GM12874 (cell line): Measurements from ENCODE around the gene SLC7A4.

Experiments used
- CTCF ChIP-seq: IDR thresholded peaks from 2 replicates; pipeline ENCODE4 v1.5.1; 2011; ENCODE audit warnings: low read depth, mild to moderate bottlenecking, control low read depth, low read length, moderate library complexity; ENCODE audit not compliant: insufficient read depth

Gene SLC7A4

DNA sequence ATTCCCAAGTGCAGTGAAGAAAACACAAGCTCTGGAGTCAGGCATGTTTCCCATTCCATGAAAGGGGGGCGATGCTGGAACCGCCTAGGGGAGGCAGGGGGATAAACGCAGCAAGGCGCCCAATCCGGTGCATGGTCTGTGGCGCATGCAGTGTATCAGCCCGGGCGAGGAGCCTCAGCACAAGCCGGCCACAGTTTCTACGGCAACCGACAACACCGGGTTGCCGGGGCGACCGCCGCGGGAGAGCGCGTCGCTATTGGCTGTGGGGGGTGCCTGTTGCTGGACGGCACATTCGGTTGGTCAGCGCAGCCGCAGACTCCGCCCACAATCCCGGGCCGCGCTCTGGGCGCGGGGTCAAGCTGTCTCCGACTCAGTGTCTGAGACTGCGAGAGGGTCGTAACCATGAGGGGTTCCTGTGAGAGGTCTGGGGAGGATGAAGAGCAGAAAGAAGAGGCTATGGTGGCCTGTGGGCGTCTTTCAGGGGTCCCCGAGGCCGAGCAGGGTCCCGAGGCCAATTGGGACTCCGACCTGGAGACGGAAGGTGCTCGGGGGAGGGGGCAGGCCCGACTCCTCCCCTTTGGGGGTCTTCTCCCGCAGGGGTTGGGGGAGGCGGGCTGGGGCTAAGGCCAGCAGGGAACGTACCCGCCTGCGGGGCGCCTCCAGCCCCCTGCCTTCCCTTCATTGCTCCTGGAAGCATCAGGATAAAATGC, 13.4 kb upstream of the SLC7A4 start, which contains the start of gene LRRC74B:
Gene LRRC74B (plus strand): TSS at position 362 of the 710 bp plus-strand sequence. CDS start 41 bp downstream, at position 403.
- TF ChIP-seq CTCF: no peak

GRCh38 chr22:21044931-21045584, 12.7 kb upstream of the SLC7A4 start:
- TF ChIP-seq CTCF: no peak

GRCh38 chr22:21043860-21044535, 11.6 kb upstream of the SLC7A4 start:
- TF ChIP-seq CTCF: no peak

DNA sequence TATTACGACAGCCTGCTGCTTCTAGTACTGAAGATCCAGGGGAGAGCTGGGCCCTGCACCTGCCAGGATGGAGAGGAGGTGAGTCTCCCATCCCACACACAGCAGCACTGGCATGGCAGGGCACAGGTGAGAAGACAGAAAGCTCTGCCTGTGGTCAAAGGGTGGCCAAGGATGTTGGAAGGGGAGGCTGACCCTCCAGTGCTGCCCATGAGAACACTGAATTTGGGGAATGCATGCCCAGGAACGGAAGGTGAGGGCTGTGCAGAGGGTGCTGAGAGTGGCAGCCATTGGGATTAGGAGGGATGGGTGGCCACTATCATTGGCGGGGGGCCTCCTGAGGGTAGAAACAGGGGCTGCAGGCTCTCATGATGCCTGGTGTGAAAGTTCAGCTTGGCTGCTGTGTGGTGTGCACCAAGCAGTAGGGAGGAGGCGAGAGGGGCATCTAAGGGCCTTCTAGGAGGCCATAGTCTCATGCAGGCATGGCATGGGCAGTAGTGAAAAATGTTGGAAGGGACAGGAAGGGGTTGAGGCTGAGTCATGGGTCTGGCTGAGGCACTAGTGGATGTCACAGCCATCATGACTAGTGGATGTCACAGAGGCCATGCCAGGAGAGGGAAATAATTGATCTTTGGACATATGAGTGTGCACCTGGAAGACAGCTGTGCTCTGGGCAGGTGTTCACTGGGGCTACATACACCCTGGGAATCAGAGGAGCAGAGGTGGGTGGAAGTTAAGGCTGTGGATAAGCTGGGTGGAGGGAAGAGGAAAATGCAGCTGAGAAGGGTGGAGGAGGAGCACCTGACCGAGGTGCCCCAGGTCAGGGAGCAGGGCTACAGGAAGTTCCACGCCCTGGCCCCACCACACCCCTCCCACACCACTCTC, 10.9 kb upstream of the SLC7A4 start:
- no peak for TF ChIP-seq CTCF

GRCh38 chr22:21041937-21042336, 9.6 kb upstream of the SLC7A4 start:
- no peak for TF ChIP-seq CTCF

DNA sequence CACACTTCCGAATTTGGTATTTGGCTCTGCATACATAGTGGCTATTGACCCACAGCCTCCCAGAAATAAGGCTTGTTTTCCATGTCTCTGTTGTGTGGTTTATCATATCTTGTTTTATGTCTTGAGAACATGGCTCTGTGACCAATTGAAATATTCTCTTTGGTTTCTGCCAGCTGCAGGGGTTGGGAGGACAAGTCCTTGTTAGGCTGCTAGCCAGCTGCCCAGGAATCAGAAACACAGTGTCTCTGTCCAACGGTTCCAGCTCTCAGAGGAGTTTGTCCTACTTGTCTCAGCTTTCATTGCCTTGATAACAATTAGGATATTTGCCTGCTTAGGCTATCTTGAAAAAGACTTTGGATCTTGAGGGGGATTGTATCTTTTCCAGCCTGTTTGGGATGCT, 6.0 kb upstream of the SLC7A4 start:
- TF ChIP-seq CTCF: no peak
